Uterus (tissue), 4 donors: ENCODE data around the gene SAPCD1. TPM values are rescaled to one million over a fixed set of nuclear protein-coding genes. Genes with fewer than 3 reads are reported as not detected.
A peak's percentile ranks its signal among the peaks of the same experiment; 100 is the strongest.

ENCODE experiments used
- DNase-seq, 2 donors: peaks; one replicate each; pipeline ENCODE4 v3.0.0-alpha.2; 2019 to 2020
- H3K27ac ChIP-seq, 2 donors: fragments of 200-600 bp; sonication (generic); 1 replicate in 1 of 2; 2 replicates in 1 of 2; pipeline ENCODE4 v1.5.1; 2016 to 2018
- H3K27me3 ChIP-seq, 2 donors: fragments of 200-600 bp; sonication (generic); one replicate each; pipeline ENCODE4 v1.5.1; 2018 to 2019; ENCODE audit warnings: control low read depth in 1 of 2
- H3K36me3 ChIP-seq, 2 donors: fragments of 200-600 bp; sonication (generic); one replicate each; pipeline ENCODE4 v1.5.1; 2019; ENCODE audit warnings: control low read depth in 1 of 2
- H3K4me1 ChIP-seq, 2 donors: fragments of 200-600 bp; sonication (generic); one replicate each; pipeline ENCODE4 v1.5.1; 2018 to 2019; ENCODE audit warnings: control low read depth in 1 of 2
- H3K4me3 ChIP-seq, 2 donors: fragments of 200-600 bp; sonication (generic); 1 replicate in 1 of 2; 2 replicates in 1 of 2; pipeline ENCODE4 v1.5.1; 2018 to 2019; ENCODE audit warnings: mild to moderate bottlenecking in 1 of 2
- H3K9me3 ChIP-seq, 2 donors: fragments of 200-600 bp; sonication (generic); one replicate each; pipeline ENCODE4 v1.5.1; 2019; ENCODE audit warnings: control low read depth in 1 of 2
- CTCF ChIP-seq, 4 experiments: fragments of 200-600 bp in 2 of 4; fragments of 450-650 bp in 2 of 4; sonication (generic) in 2 of 4; IDR thresholded peaks; one replicate each; pipeline ENCODE4 v1.5.1; 2016 to 2019; ENCODE audit warnings: antibody characterized with exemption in 4 of 4, mild to moderate bottlenecking in 2 of 4, moderate library complexity in 1 of 4
- POLR2A ChIP-seq, 2 donors: fragments of 450-650 bp; IDR thresholded peaks; one replicate each; pipeline ENCODE4 v1.6.1; 2016; ENCODE audit warnings: antibody characterized with exemption in 2 of 2, mild to moderate bottlenecking in 1 of 2, moderate library complexity in 1 of 2
- intact Hi-C: fragments of 100-400 bp; cut with DNase I; formaldehyde crosslinking; loops from one replicate; pipeline ENCODE4 v1.15.1; 2023; ENCODE audit warnings: low total_unique reads
- total RNA-seq, 4 donors: library from RNA; depleted of rRNA in 3 of 4; stranded (reverse); fragments of >200 nt in 3 of 4; gene quantifications; one replicate each; pipeline versions ENCODE4 v1.1.0 to v1.2.4, GENCODE V29; 2014 to 2023
- donor health status: DM: yes; HTN: yes; CAD: no.

Gene SAPCD1
- total RNA-seq, 4 donors from 2014 or later, result 1.7 to 4.4 TPM; not detected in 2

- Histone ChIP-seq H3K4me1 (peaks cover 6 to 21% of the 10 kb centered on the region in 2 donors), H3K9me3 (no peaks in the 10 kb centered on the region), H3K36me3 (no peaks in the 10 kb centered on the region), H3K4me3 (peak overlapping the region; percentile 65 to 97), H3K27ac (peak overlapping the region; percentile 93 to 100), H3K27me3 (no peaks in the 10 kb centered on the region)
- DNase-seq, result peak; percentile 94 to 97
- TF ChIP-seq POLR2A (IDR thresholded peaks at IDR 0.05) (peak; percentile 84 to 93), CTCF (IDR thresholded peaks at IDR 0.05) (no peak)
- intact Hi-C loops, result loop anchor here (10.0 kb wide), 1 partner anchor 65 kb away; the partner anchor contains the start of gene VARS1
Observed at GRCh38 chr6:31729979-31730630, 32.4 kb upstream of the SAPCD1 start.

GRCh38 chr6:31730631-31731086 is 31.8 kb upstream of the SAPCD1 start:
- Histone ChIP-seq H3K4me1 (peaks cover 6 to 21% of the 10 kb centered on the region in 2 donors), H3K27me3 (no peaks in the 10 kb centered on the region), H3K4me3 (peak overlapping the region in 1 of 2 donors; percentile 97), H3K27ac (peak overlapping the region; percentile 93 to 100), H3K9me3 (no peaks in the 10 kb centered on the region), H3K36me3 (no peaks in the 10 kb centered on the region)
- DNase-seq, result no peak
- intact Hi-C loops, result loop anchor here (10.0 kb wide), 1 partner anchor 64 kb away; the partner anchor contains the start of gene VARS1
- TF ChIP-seq CTCF (IDR thresholded peaks at IDR 0.05) (no peak), POLR2A (IDR thresholded peaks at IDR 0.05) (no peak)

- Histone ChIP-seq H3K4me1 (peaks cover 6 to 25% of the 10 kb centered on the region in 2 donors), H3K36me3 (no peaks in the 10 kb centered on the region), H3K27ac (peak overlapping the region in 1 of 2 donors; percentile 93), H3K27me3 (no peaks in the 10 kb centered on the region), H3K9me3 (no peaks in the 10 kb centered on the region), H3K4me3 (no peak overlapping the region)
- no peak for DNase-seq
- TF ChIP-seq CTCF (IDR thresholded peaks at IDR 0.05) (no peak), POLR2A (IDR thresholded peaks at IDR 0.05) (no peak)
- intact Hi-C loops, result loop anchor here (10.0 kb wide), 1 partner anchor 63 kb away; the partner anchor contains the start of gene VARS1
Observed at GRCh38 chr6:31732029-31732428, 30.4 kb upstream of the SAPCD1 start.

- peaks cover 0 to 25% of the 10 kb centered on the region in 2 donors for H3K4me1 ChIP-seq
- DNase-seq, result no peak
- H3K27ac ChIP-seq, result peak overlapping the region; percentile 86 to 95
- TF ChIP-seq POLR2A (IDR thresholded peaks at IDR 0.05), result no peak
- TF ChIP-seq CTCF (IDR thresholded peaks at IDR 0.05), result no peak
- H3K9me3 ChIP-seq, result no peaks in the 10 kb centered on the region
- H3K36me3 ChIP-seq, result no peaks in the 10 kb centered on the region
- intact Hi-C loops, result loop anchor here (10.0 kb wide), 1 partner anchor 61 kb away; the partner anchor contains the start of gene VARS1
- no peak overlapping the region for H3K4me3 ChIP-seq
- H3K27me3 ChIP-seq, result no peaks in the 10 kb centered on the region
Observed at GRCh38 chr6:31733734-31734133, 28.7 kb upstream of the SAPCD1 start.

GRCh38 chr6:31734247-31734820 is 28.1 kb upstream of the SAPCD1 start:
- H3K36me3 ChIP-seq, result no peaks in the 10 kb centered on the region
- no peak for DNase-seq
- intact Hi-C loops, result loop anchor here (10.0 kb wide), 1 partner anchor 60 kb away; the partner anchor contains the start of gene VARS1
- no peak for TF ChIP-seq POLR2A (IDR thresholded peaks at IDR 0.05)
- TF ChIP-seq CTCF (IDR thresholded peaks at IDR 0.05), result no peak
- H3K27me3 ChIP-seq, result no peaks in the 10 kb centered on the region
- H3K9me3 ChIP-seq, result no peaks in the 10 kb centered on the region
- peak overlapping the region; percentile 86 to 95 for H3K27ac ChIP-seq
- H3K4me3 ChIP-seq, result peak overlapping the region; percentile 61 to 63
- H3K4me1 ChIP-seq, result peaks cover 0 to 25% of the 10 kb centered on the region in 2 donors
